ENCODE results near the gene LSMEM2. TPM values are rescaled to one million over a fixed set of nuclear protein-coding genes. Genes with fewer than 3 reads are reported as not detected.
A peak's percentile ranks its signal among the peaks of the same experiment; 100 is the strongest.

The LSMEM2 gene
- total RNA-seq, 1 donor from 2014 or later: not detected

DNA sequence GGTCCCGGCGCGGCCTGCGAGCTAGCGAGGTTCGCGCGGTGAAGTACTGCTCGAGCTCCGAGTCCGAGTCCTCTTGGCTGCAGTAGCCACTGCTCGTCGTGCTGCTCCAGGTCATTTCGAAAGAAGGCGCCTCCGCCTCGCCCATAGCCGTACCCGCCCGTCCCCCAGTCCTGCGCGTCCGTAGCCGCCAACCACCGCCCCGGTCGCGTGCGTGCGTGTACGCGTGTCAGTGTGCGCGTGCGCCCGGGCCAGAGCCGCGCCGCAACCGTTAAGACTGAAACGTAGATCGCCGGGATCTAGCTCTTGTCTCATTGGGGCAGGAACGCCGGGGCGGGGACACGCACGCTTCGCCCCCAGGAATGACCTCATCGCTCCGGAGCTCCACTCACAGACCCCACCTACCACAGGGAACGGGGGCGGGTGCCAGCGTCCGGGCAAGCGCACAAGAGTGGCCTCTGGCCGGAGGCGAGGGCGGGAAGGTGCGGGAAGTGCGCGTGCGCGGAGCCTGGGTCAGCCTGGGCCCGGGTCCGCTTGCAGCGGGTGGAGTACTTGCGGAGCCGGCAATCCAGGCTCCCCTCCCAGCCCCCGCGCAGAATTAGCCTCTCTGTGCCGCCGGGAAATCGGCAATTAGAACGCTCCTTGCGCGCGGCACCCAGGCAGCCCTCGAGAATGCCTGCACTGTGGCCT is 58.4 kb downstream of the LSMEM2 start:
- DNase-seq (ENCODE audit: low spot score): peak; percentile 99

Other genes with a start within 250 kb of the LSMEM2 start
- gene RBM5, start 190.2 kb upstream of the LSMEM2 start, total RNA-seq: 132 TPM
- gene SEMA3F, start 123.8 kb upstream of the LSMEM2 start, total RNA-seq: 51.5 TPM
- not detected for gene GNAT1, start 87.5 kb upstream of the LSMEM2 start, total RNA-seq
- gene SLC38A3, start 73.8 kb upstream of the LSMEM2 start, total RNA-seq: 0.39 TPM
- 309 TPM for gene GNAI2, start 42.9 kb upstream of the LSMEM2 start, total RNA-seq
- 22.1 TPM for gene SEMA3B, start 9.9 kb upstream of the LSMEM2 start, total RNA-seq
- 105 TPM for gene IFRD2, start 13.3 kb downstream of the LSMEM2 start, total RNA-seq
- gene HYAL3, start 20.3 kb downstream of the LSMEM2 start, total RNA-seq: 1.4 TPM
- 10.2 TPM for gene NAA80, start 20.3 kb downstream of the LSMEM2 start, total RNA-seq
- gene HYAL1, start 24.5 kb downstream of the LSMEM2 start, total RNA-seq: 11.2 TPM
- gene HYAL2, start 43.7 kb downstream of the LSMEM2 start, total RNA-seq: 118 TPM
- gene TUSC2, start 49.1 kb downstream of the LSMEM2 start, total RNA-seq: 27.4 TPM
- 45.3 TPM for gene RASSF1, start 61.7 kb downstream of the LSMEM2 start, total RNA-seq
- 0.71 TPM for gene ZMYND10, start 66.6 kb downstream of the LSMEM2 start, total RNA-seq
- 17.3 TPM for gene NPRL2, start 71.7 kb downstream of the LSMEM2 start, total RNA-seq
- gene CYB561D2, start 71.8 kb downstream of the LSMEM2 start, total RNA-seq: 18.1 TPM
- 45.6 TPM for gene TMEM115, start 80.4 kb downstream of the LSMEM2 start, total RNA-seq
- 0.45 TPM for gene CACNA2D2, start 224.5 kb downstream of the LSMEM2 start, total RNA-seq

All from mesenteric fat pad (tissue), 1 donor.